Aorta (tissue), 5 donors: Measurements from ENCODE around the gene ABCA1. TPM values are rescaled to one million over a fixed set of nuclear protein-coding genes. Genes with fewer than 3 reads are reported as not detected.
"Not testable (repeated sequence)": the region's sequence is repeated elsewhere in the genome, so short reads cannot be mapped to it uniquely, and the experiment has no call there.

ENCODE experiments used
- ATAC-seq: fragments of 200-7000 bp; cut with Tn5 transposase; one replicate; pipeline ENCODE4 v1.9.1; 2022; ENCODE audit warnings: moderate library complexity; ENCODE audit not compliant: low FRiP score
- DNase-seq, 2 donors: peaks; one replicate each; pipeline ENCODE4 v3.0.0-alpha.2; 2020
- H3K27ac ChIP-seq, 2 donors: one replicate each; pipeline ENCODE4 v1.5.1; 2013; ENCODE audit warnings: low read length in 2 of 2, mild to moderate bottlenecking in 2 of 2, moderate library complexity in 2 of 2, control low read depth in 1 of 2, inconsistent platforms in 1 of 2, low read depth in 1 of 2
- H3K27me3 ChIP-seq, 2 donors: one replicate each; pipeline ENCODE4 v1.6.1; 2013; ENCODE audit warnings: control low read depth in 1 of 2, low read length in 1 of 2, mild to moderate bottlenecking in 1 of 2, moderate library complexity in 1 of 2; ENCODE audit not compliant: insufficient read depth in 2 of 2, control insufficient read depth in 1 of 2
- H3K36me3 ChIP-seq, 2 donors: one replicate each; pipeline ENCODE4 v1.6.1; 2013; ENCODE audit warnings: control low read depth in 1 of 2, low read length in 1 of 2, mild to moderate bottlenecking in 1 of 2; ENCODE audit not compliant: insufficient read depth in 2 of 2, control insufficient read depth in 1 of 2
- H3K4me1 ChIP-seq, 2 donors: one replicate each; pipeline ENCODE4 v1.6.1; 2013; ENCODE audit warnings: low read length in 2 of 2, control low read depth in 1 of 2, mild to moderate bottlenecking in 1 of 2, moderate library complexity in 1 of 2; ENCODE audit not compliant: insufficient read depth in 2 of 2, control insufficient read depth in 1 of 2
- H3K4me3 ChIP-seq, 2 donors: one replicate each; pipeline ENCODE4 v1.5.1; 2013; ENCODE audit warnings: low read length in 2 of 2, control low read depth in 1 of 2, mild to moderate bottlenecking in 1 of 2
- H3K9me3 ChIP-seq: one replicate; pipeline ENCODE4 v1.6.1; 2013; ENCODE audit warnings: mild to moderate bottlenecking, low read length; ENCODE audit not compliant: control insufficient read depth
- WGBS, 2 donors: extraction: QIAGEN DNeasy Blood & Tissue Kit; methylation state at CpG; one replicate each; pipeline ENCODE4 v1.1.7; 2013; 5-methylcytosine and 5-hydroxymethylcytosine counted together
- intact Hi-C, 2 donors: fragments of 100-400 bp; cut with DNase I; formaldehyde crosslinking; loops; one replicate each; pipeline versions ENCODE4 v1.14.2 to v1.15.0; 2022
- polyA plus RNA-seq, 2 donors: library from polyadenylated mRNA; stranded (reverse); fragments of 200-250 nt; gene quantifications; one replicate each; pipeline ENCODE4 v1.2.3, GENCODE V29; 2013
- total RNA-seq, 2 donors: library from RNA; stranded (reverse); fragmentation: NEBNext Ultra II Directional; extraction: Animal tissue kit (Norgen Biotek cat#: 25700); gene quantifications; one replicate each; pipeline ENCODE4 v1.2.1, GENCODE V29; 2021
- donor health status: healthy with polysubstance abuse.
- donor health status: Bipolar disorder and iron deficiency.
- donor health status: DM: no; HTN: no; CAD: no.
- donor health status: DM: no; HTN: no; CAD: no.
- donor health status: DM: yes; HTN: yes; CAD: no.

Gene ABCA1
- total and polyA plus RNA-seq, 4 donors, result 5.4 to 44.7 (median 19.7) TPM

GRCh38 chr9:104855258-104855657, 72.7 kb downstream of the ABCA1 start:
- not testable (repeated sequence) for H3K9me3 ChIP-seq, ATAC-seq, H3K4me1 ChIP-seq, H3K36me3 ChIP-seq, DNase-seq, H3K27me3 ChIP-seq, H3K4me3 ChIP-seq, H3K27ac ChIP-seq
- intact Hi-C loops, result loop anchor here in 1 of 2 donors (5.0 kb wide), 2 partner anchors 72 to 137 kb away; partner anchors contain the start of gene ABCA1
- 94 to 95% methylated on average over 7 of the region's 7 CpGs for WGBS, 2 donors

- Histone ChIP-seq H3K36me3 (no peaks in the 10 kb centered on the region), H3K4me3 (no peak overlapping the region), H3K9me3 (no peaks in the 10 kb centered on the region), H3K27ac (no peak overlapping the region), H3K27me3 (no peaks in the 10 kb centered on the region), H3K4me1 (peaks cover 0 to 4% of the 10 kb centered on the region in 2 donors)
- ATAC-seq (no peak), DNase-seq (no peak)
- WGBS, 2 donors, result 99 to 100% methylated on average over 1 of the region's 1 CpG
- intact Hi-C loops, result loop anchor here in 1 of 2 donors (5.0 kb wide), 2 partner anchors 73 to 138 kb away; partner anchors contain the start of gene ABCA1
Observed at GRCh38 chr9:104854613-104855012, 73.3 kb downstream of the ABCA1 start.

- Histone ChIP-seq H3K36me3 (no peaks in the 10 kb centered on the region), H3K4me1 (no peaks in the 10 kb centered on the region), H3K4me3 (no peak overlapping the region), H3K27me3 (no peaks in the 10 kb centered on the region), H3K9me3 (no peaks in the 10 kb centered on the region), H3K27ac (no peak overlapping the region)
- intact Hi-C loops, result no loop called here
- DNase-seq, result no peak
- ATAC-seq, result no peak
Observed at GRCh38 chr9:104853683-104854082, 74.3 kb downstream of the ABCA1 start.

GRCh38 chr9:104853159-104853558, 74.8 kb downstream of the ABCA1 start:
- no peak for ATAC-seq
- Histone ChIP-seq H3K4me1 (no peaks in the 10 kb centered on the region), H3K36me3 (no peaks in the 10 kb centered on the region), H3K9me3 (no peaks in the 10 kb centered on the region), H3K4me3 (no peak overlapping the region), H3K27me3 (no peaks in the 10 kb centered on the region), H3K27ac (no peak overlapping the region)
- no peak for DNase-seq
- 80 to 82% methylated on average over 4 of the region's 4 CpGs for WGBS, 2 donors
- intact Hi-C loops, result no loop called here

GRCh38 chr9:104851546-104851920, 76.4 kb downstream of the ABCA1 start:
- Histone ChIP-seq H3K4me1 (no peaks in the 10 kb centered on the region), H3K27ac (no peak overlapping the region), H3K9me3 (no peaks in the 10 kb centered on the region), H3K4me3 (no peak overlapping the region), H3K27me3 (no peaks in the 10 kb centered on the region), H3K36me3 (no peaks in the 10 kb centered on the region)
- ATAC-seq (no peak), DNase-seq (no peak)
- intact Hi-C loops, result no loop called here
- 93 to 96% methylated on average over 3 of the region's 3 CpGs for WGBS, 2 donors

GRCh38 chr9:104850786-104851545, 77.0 kb downstream of the ABCA1 start:
- Histone ChIP-seq H3K4me1 (no peaks in the 10 kb centered on the region), H3K27me3 (no peaks in the 10 kb centered on the region), H3K36me3 (no peaks in the 10 kb centered on the region), H3K9me3 (no peaks in the 10 kb centered on the region), H3K27ac (no peak overlapping the region), H3K4me3 (no peak overlapping the region)
- intact Hi-C loops, result no loop called here
- WGBS, 2 donors, result 79 to 81% methylated on average over 6 of the region's 6 CpGs
- no peak for DNase-seq
- no peak for ATAC-seq

GRCh38 chr9:104849023-104849422, 78.9 kb downstream of the ABCA1 start:
- H3K27ac ChIP-seq, result no peak overlapping the region
- DNase-seq (no peak), ATAC-seq (no peak)
- no peaks in the 10 kb centered on the region for H3K36me3 ChIP-seq
- H3K9me3 ChIP-seq, result no peaks in the 10 kb centered on the region
- no peaks in the 10 kb centered on the region for H3K27me3 ChIP-seq
- no peak overlapping the region for H3K4me3 ChIP-seq
- intact Hi-C loops, result no loop called here
- H3K4me1 ChIP-seq, result no peaks in the 10 kb centered on the region

GRCh38 chr9:104844710-104845109, 83.2 kb downstream of the ABCA1 start:
- peaks cover 0 to 5% of the 10 kb centered on the region in 2 donors for H3K36me3 ChIP-seq
- intact Hi-C loops, result no loop called here
- no peak for ATAC-seq

GRCh38 chr9:104843644-104844240, 84.2 kb downstream of the ABCA1 start:
- Histone ChIP-seq H3K4me3 (no peak overlapping the region), H3K27ac (no peak overlapping the region), H3K9me3 (no peaks in the 10 kb centered on the region), H3K4me1 (no peaks in the 10 kb centered on the region), H3K27me3 (no peaks in the 10 kb centered on the region), H3K36me3 (peaks cover 0 to 5% of the 10 kb centered on the region in 2 donors)
- DNase-seq (no peak), ATAC-seq (no peak)
- WGBS, 2 donors, result 80 to 86% methylated on average over 4 of the region's 4 CpGs
- intact Hi-C loops, result no loop called here

More at GRCh38 chr9:104844710-104845109, 83.2 kb downstream of the ABCA1 start:
- no peak for DNase-seq
- Histone ChIP-seq H3K27me3 (no peaks in the 10 kb centered on the region), H3K4me1 (no peaks in the 10 kb centered on the region), H3K4me3 (no peak overlapping the region), H3K9me3 (no peaks in the 10 kb centered on the region), H3K27ac (no peak overlapping the region)
- 77 to 80% methylated on average over 3 of the region's 3 CpGs for WGBS, 2 donors
